HepG2 (cell line): Measurements from ENCODE around the gene SLC2A11. TPM values are rescaled to one million over a fixed set of nuclear protein-coding genes. Genes with fewer than 3 reads are reported as not detected.

Experiments
- ATAC-seq: fragments of 200-7000 bp; cut with Tn5 transposase; 3 replicates; pipeline ENCODE4 v1.9.1; 2020; ENCODE audit warnings: mild to moderate bottlenecking, moderate library complexity
- BruUV-seq: library from RNA; stranded (reverse); fragments of 400-500 nt; replicated peaks from 2 replicates; lab custom pipeline; 2021; lab: Mats Ljungman, UMichigan
- CTCF ChIA-PET: fragments of 300-600 bp; formaldehyde crosslinking; extraction: SDS; loops from one replicate; lab custom pipeline; 2021; ENCODE audit warnings: low total read pairs, inconsistent platforms, low intra/inter-chr PET ratio; lab: Yijun Ruan, JAX
- POLR2A ChIA-PET: fragments of 350-600 bp; sonication (Branson Sonifier 250); formaldehyde crosslinking; loops from one replicate; lab custom pipeline; 2020; ENCODE audit warnings: antibody characterized with exemption, inconsistent platforms; lab: Yijun Ruan, JAX
- DNase-seq: peaks from one replicate; pipeline ENCODE4 v3.0.0-alpha.2; 2015; ENCODE audit warnings: low spot score
- FAIRE-seq: peaks from 3 replicates; lab custom pipeline; 2011; peaks lifted over from hg19 to GRCh38; lab: Jason Lieb, UNC
- H2AFZ ChIP-seq: one replicate; pipeline ENCODE4 v1.6.1; 2011; ENCODE audit warnings: low read length, inconsistent platforms
- H3K27ac ChIP-seq: fragments of 300-600 bp; 3 replicates; pipeline ENCODE4 v1.8.0; 2011; ENCODE audit warnings: mixed run types, mild to moderate bottlenecking, mixed read lengths, low read length, inconsistent platforms; ENCODE audit not compliant: insufficient read depth; ENCODE audit errors: extremely low read length
- H3K27me3 ChIP-seq, 2 experiments: fragments of 200-600 bp in 1 of 2; 2 replicates in 1 of 2; 3 replicates in 1 of 2; pipeline versions ENCODE4 v1.6.0 to v1.8.0; 2011; ENCODE audit warnings: low read length in 2 of 2, mild to moderate bottlenecking in 2 of 2, moderate library complexity in 2 of 2, inconsistent platforms in 1 of 2; ENCODE audit not compliant: insufficient read depth in 2 of 2, control insufficient read depth in 1 of 2
- H3K36me3 ChIP-seq, 2 experiments: fragments of 200-600 bp in 1 of 2; replicated peaks in 1 of 2; 2 replicates in 1 of 2; 3 replicates in 1 of 2; pipeline versions ENCODE4 v1.5.1 to v1.8.0; 2011; ENCODE audit warnings: low read length in 2 of 2, inconsistent platforms in 1 of 2; ENCODE audit not compliant: insufficient read depth in 2 of 2, control insufficient read depth in 1 of 2
- H3K4me1 ChIP-seq: 2 replicates; pipeline ENCODE4 v1.5.1; 2012; ENCODE audit warnings: low read length, inconsistent platforms; ENCODE audit not compliant: insufficient read depth
- H3K4me2 ChIP-seq: 2 replicates; pipeline ENCODE4 v1.6.0; 2011; ENCODE audit warnings: low read depth, low read length, inconsistent platforms
- H3K4me3 ChIP-seq, 3 experiments: fragments of 200-600 bp in 1 of 3; sonication (generic), shearing (Covaris generic) in 1 of 3; replicated peaks in 1 of 3; 2 replicates each; pipeline ENCODE4 v1.5.1; 2011 to 2016; ENCODE audit warnings: low read length in 3 of 3, inconsistent platforms in 2 of 3, low read depth in 2 of 3, mild to moderate bottlenecking in 2 of 3, control low read depth in 1 of 3, mixed read lengths in 1 of 3; ENCODE audit not compliant: insufficient read depth in 1 of 3
- H3K79me2 ChIP-seq: one replicate; pipeline ENCODE4 v1.6.1; 2011; ENCODE audit warnings: low read length, inconsistent platforms; ENCODE audit not compliant: insufficient read depth
- H3K9ac ChIP-seq: 2 replicates; pipeline ENCODE4 v1.6.0; 2011; ENCODE audit warnings: mild to moderate bottlenecking, low read depth, low read length, inconsistent platforms; ENCODE audit not compliant: insufficient read depth
- H3K9me3 ChIP-seq: 2 replicates; pipeline ENCODE4 v1.5.1; 2012; ENCODE audit warnings: mild to moderate bottlenecking, low read length
- H4K20me1 ChIP-seq: 2 replicates; pipeline ENCODE4 v1.6.0; 2011; ENCODE audit warnings: inconsistent platforms, mild to moderate bottlenecking, low read length, moderate library complexity; ENCODE audit not compliant: insufficient read depth
- HNRNPLL ChIP-seq: fragments of 200-400 bp; formaldehyde crosslinking; IDR thresholded peaks from 2 replicates; pipeline ENCODE4 v1.6.1; 2017; ENCODE audit warnings: mild to moderate bottlenecking, low read depth, low read length; ENCODE audit not compliant: poor library complexity, severe bottlenecking
- MTF2 ChIP-seq: sonication (generic); formaldehyde crosslinking; IDR thresholded peaks from 2 replicates; pipeline ENCODE4 v1.5.0; 2020; ENCODE audit warnings: missing genetic modification reagents, borderline replicate concordance
- NFKBIZ ChIP-seq: IDR thresholded peaks from 2 replicates; pipeline ENCODE4 v1.6.1; 2018; ENCODE audit warnings: missing genetic modification reagents, missing compliant biosample characterization
- PHF20 ChIP-seq: sonication (generic); formaldehyde crosslinking; IDR thresholded peaks from 2 replicates; pipeline ENCODE4 v1.5.0; 2020; ENCODE audit warnings: mild to moderate bottlenecking, missing genetic modification reagents
- RXRA ChIP-seq: sonication (generic); formaldehyde crosslinking; IDR thresholded peaks from 2 replicates; pipeline ENCODE4 v1.5.1; 2020; ENCODE audit warnings: missing genetic modification reagents
- SKI ChIP-seq: fragments of 450-650 bp; IDR thresholded peaks from one replicate; pipeline ENCODE4 v1.6.1; 2018; ENCODE audit warnings: mild to moderate bottlenecking; ENCODE audit not compliant: partially characterized antibody
- ZNF101 ChIP-seq: sonication (generic); formaldehyde crosslinking; IDR thresholded peaks from 2 replicates; pipeline ENCODE4 v1.4.0; 2020; ENCODE audit warnings: mild to moderate bottlenecking, low read depth, missing genetic modification reagents, borderline replicate concordance
- ZNF562 ChIP-seq: sonication (generic); formaldehyde crosslinking; IDR thresholded peaks from 2 replicates; pipeline ENCODE4 v1.8.0; 2022; ENCODE audit warnings: missing genetic modification reagents, borderline replicate concordance
- WGBS: methylation state at CpG from one replicate; pipeline ENCODE4 v1.1.6; 2017; ENCODE audit warnings: low lambda C conversion rate; 5-methylcytosine and 5-hydroxymethylcytosine counted together
- in situ Hi-C: cut with HindIII; loops from 2 replicates; pipeline ENCODE4 v1.10.0; 2017; ENCODE audit warnings: low pct_unique_long_range_greater_than_20kb; ENCODE audit not compliant: extremely low pct_ligation_motif_present
- intact Hi-C: fragments of 100-400 bp; cut with micrococcal nuclease; formaldehyde crosslinking; loops from one replicate; pipeline ENCODE4 v1.10.0; 2022; ENCODE audit not compliant: unreplicated experiment
- polyA plus RNA-seq, 8 experiments: library from polyadenylated mRNA; depleted of rRNA in 3 of 8; stranded (reverse) in 7 of 8; unstranded in 1 of 8; fragments of >200 nt; fragmentation: Illumina TruSeq in 4 of 8; extraction: Trizol in 4 of 8; gene quantifications; 2 replicates each; pipeline versions ENCODE4 v1.2.1 to v1.2.3, GENCODE V29; 2011 to 2016; ENCODE audit warnings: low read depth in 4 of 8, missing spikeins in 1 of 8, mixed read lengths in 1 of 8; ENCODE audit not compliant: insufficient read depth in 1 of 8
- total RNA-seq, 5 experiments: library from RNA; depleted of rRNA; stranded (reverse); fragments of >200 nt; fragmentation: Illumina TruSeq; extraction: Trizol; gene quantifications; 2 replicates each; pipeline ENCODE4 v1.2.3, GENCODE V29; 2016; ENCODE audit warnings: low read depth in 1 of 5
- TF ChIP-seq, protein P1 (sequence below), 2 experiments: sonication (generic) in 1 of 2; formaldehyde crosslinking in 1 of 2; IDR thresholded peaks; 2 replicates each; pipeline versions ENCODE4 v1.6.1 to v1.9.0; 2014 to 2022; ENCODE audit warnings: antibody characterized with exemption in 1 of 2, borderline replicate concordance in 1 of 2, inconsistent platforms in 1 of 2, low read depth in 1 of 2, missing genetic modification reagents in 1 of 2

Gene SLC2A11
- total and polyA plus RNA-seq, 2 of the 13 experiments (the other 11 are each of a cell fraction or from before 2014, with no cell fraction given): 15.2 to 15.4 TPM

GRCh38 chr22:23925020-23925606 is 67.4 kb downstream of the SLC2A11 start:
- FAIRE-seq (no peak), DNase-seq (peak; percentile 0), ATAC-seq (no peak)
- intact Hi-C loops (no loop called here), in situ Hi-C loops (loop anchor here (5.0 kb wide), 1 partner anchor 42 kb away; the partner anchor contains the start of gene DDTL)
- CTCF ChIA-PET: no interaction called here
- Histone ChIP-seq H3K4me3 (no peak overlapping the region), H3K36me3 (peaks cover 6 to 36% of the 10 kb centered on the region in 2 experiments), H3K27me3 (no peaks in the 10 kb centered on the region), H2AFZ (no peak overlapping the region), H3K79me2 (no peaks in the 10 kb centered on the region), H3K27ac (no peak overlapping the region), H3K4me2 (no peak overlapping the region), H3K9me3 (peaks cover under 1% of the 10 kb centered on the region; the same call in 1 of the 2 replicates), H4K20me1 (no peaks in the 10 kb centered on the region), H3K4me1 (peaks cover 30% of the 10 kb centered on the region), H3K9ac (no peak overlapping the region)
- POLR2A ChIA-PET: no interaction called here
- 94% methylated on average over 5 of the region's 6 CpGs for WGBS
- TF ChIP-seq NFKBIZ (CRISPR knock-in tag) (no peak), ZNF101 (CRISPR knock-in tag) (no peak), MTF2 (CRISPR knock-in tag) (no peak), RXRA (CRISPR knock-in tag) (no peak), ZNF562 (0 out of 2 replicates have a peak, but pooled peaks have one; percentile 20), HNRNPLL (no peak), PHF20 (CRISPR knock-in tag) (no peak), SKI (no peak)
- TF ChIP-seq, protein P1, sequence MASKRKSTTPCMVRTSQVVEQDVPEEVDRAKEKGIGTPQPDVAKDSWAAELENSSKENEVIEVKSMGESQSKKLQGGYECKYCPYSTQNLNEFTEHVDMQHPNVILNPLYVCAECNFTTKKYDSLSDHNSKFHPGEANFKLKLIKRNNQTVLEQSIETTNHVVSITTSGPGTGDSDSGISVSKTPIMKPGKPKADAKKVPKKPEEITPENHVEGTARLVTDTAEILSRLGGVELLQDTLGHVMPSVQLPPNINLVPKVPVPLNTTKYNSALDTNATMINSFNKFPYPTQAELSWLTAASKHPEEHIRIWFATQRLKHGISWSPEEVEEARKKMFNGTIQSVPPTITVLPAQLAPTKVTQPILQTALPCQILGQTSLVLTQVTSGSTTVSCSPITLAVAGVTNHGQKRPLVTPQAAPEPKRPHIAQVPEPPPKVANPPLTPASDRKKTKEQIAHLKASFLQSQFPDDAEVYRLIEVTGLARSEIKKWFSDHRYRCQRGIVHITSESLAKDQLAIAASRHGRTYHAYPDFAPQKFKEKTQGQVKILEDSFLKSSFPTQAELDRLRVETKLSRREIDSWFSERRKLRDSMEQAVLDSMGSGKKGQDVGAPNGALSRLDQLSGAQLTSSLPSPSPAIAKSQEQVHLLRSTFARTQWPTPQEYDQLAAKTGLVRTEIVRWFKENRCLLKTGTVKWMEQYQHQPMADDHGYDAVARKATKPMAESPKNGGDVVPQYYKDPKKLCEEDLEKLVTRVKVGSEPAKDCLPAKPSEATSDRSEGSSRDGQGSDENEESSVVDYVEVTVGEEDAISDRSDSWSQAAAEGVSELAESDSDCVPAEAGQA (IDR thresholded peaks at IDR 0.05; ENCODE audit: low read depth): no peak
- TF ChIP-seq, protein P1 (CRISPR knock-in tag; IDR thresholded peaks at IDR 0.05; ENCODE audit: borderline replicate concordance): no peak
- no TSS peak for BruUV-seq
